Esophagus squamous epithelium (tissue), 5 donors: ENCODE results near the gene PGC. TPM values are rescaled to one million over a fixed set of nuclear protein-coding genes. Genes with fewer than 3 reads are reported as not detected.

Source experiments
- DNase-seq: peaks from one replicate; lab custom pipeline; 2025; lab: John Stamatoyannopoulos, UW
- H3K27ac ChIP-seq, 4 donors: fragments of 200-600 bp; sonication (generic); one replicate each; pipeline ENCODE4 v1.5.1; 2016 to 2019; ENCODE audit warnings: mild to moderate bottlenecking in 1 of 4
- H3K27me3 ChIP-seq, 4 donors: fragments of 200-600 bp; sonication (generic); 1 replicate in 3 of 4; 2 replicates in 1 of 4; pipeline versions ENCODE4 v1.5.1 to v1.6.0; 2017 to 2021; ENCODE audit warnings: antibody characterized with exemption in 1 of 4
- H3K36me3 ChIP-seq, 3 donors: fragments of 200-600 bp; sonication (generic); one replicate each; pipeline ENCODE4 v1.5.1; 2016 to 2019
- H3K4me1 ChIP-seq, 3 donors: fragments of 200-600 bp; sonication (generic); one replicate each; pipeline ENCODE4 v1.5.1; 2017 to 2019
- H3K4me3 ChIP-seq, 4 donors: fragments of 200-600 bp; sonication (generic); 1 replicate in 3 of 4; 2 replicates in 1 of 4; pipeline ENCODE4 v1.5.1; 2016 to 2019; ENCODE audit warnings: mild to moderate bottlenecking in 2 of 4, moderate library complexity in 1 of 4
- H3K9me3 ChIP-seq, 3 donors: fragments of 200-600 bp; sonication (generic); one replicate each; pipeline ENCODE4 v1.5.1; 2016 to 2019
- CTCF ChIP-seq, 6 experiments: fragments of 450-650 bp in 4 of 6; fragments of 200-600 bp in 2 of 6; sonication (generic) in 2 of 6; IDR thresholded peaks; one replicate each; pipeline ENCODE4 v1.5.1; 2016 to 2019; ENCODE audit warnings: antibody characterized with exemption in 6 of 6, mild to moderate bottlenecking in 4 of 6, moderate library complexity in 4 of 6
- POLR2A ChIP-seq, 4 donors: fragments of 450-650 bp; IDR thresholded peaks; one replicate each; pipeline ENCODE4 v1.6.1; 2017; ENCODE audit warnings: antibody characterized with exemption in 4 of 4, mild to moderate bottlenecking in 4 of 4, moderate library complexity in 3 of 4
- WGBS, 2 donors: methylation state at CpG; one replicate each; pipeline ENCODE4 v1.1.5; 2018; 5-methylcytosine and 5-hydroxymethylcytosine counted together
- intact Hi-C: fragments of 100-400 bp; cut with DNase I; formaldehyde crosslinking; loops from one replicate; pipeline ENCODE4 v1.15.0; 2022
- total RNA-seq, 4 donors: library from RNA; depleted of rRNA; stranded (reverse); fragments of >200 nt; gene quantifications; one replicate each; pipeline ENCODE4 v1.1.0, GENCODE V29; 2016
- donor health status: DM: yes; HTN: yes; CAD: no.

Gene PGC
- total RNA-seq, 4 donors from 2014 or later: 0.95 TPM; not detected in 3

GRCh38 chr6:41724228-41724580, 23.0 kb downstream of the PGC start:
- DNase-seq: no peak
- WGBS, 2 donors: 69% methylated on average over 6 to 7 of the region's 7 CpGs
- intact Hi-C loops: no loop called here
- Histone ChIP-seq H3K9me3 (no peaks in the 10 kb centered on the region), H3K4me3 (no peak overlapping the region), H3K4me1 (peaks cover 22 to 81% (median 33%) of the 10 kb centered on the region in 3 donors), H3K36me3 (peaks cover 0 to 8% (median 0%) of the 10 kb centered on the region in 3 donors), H3K27ac (peak overlapping the region in 3 of 4 donors; percentile 74 to 82 (median 78)), H3K27me3 (no peaks in the 10 kb centered on the region)
- TF ChIP-seq CTCF (IDR thresholded peaks at IDR 0.05): no peak
- no peak for TF ChIP-seq POLR2A (IDR thresholded peaks at IDR 0.05)

GRCh38 chr6:41723530-41724227, 23.5 kb downstream of the PGC start:
- H3K9me3 ChIP-seq: no peaks in the 10 kb centered on the region
- H3K27ac ChIP-seq: peak overlapping the region; percentile 63 to 82 (median 76)
- TF ChIP-seq POLR2A (IDR thresholded peaks at IDR 0.05): peak in 1 of 4 donors; percentile 51
- TF ChIP-seq CTCF (IDR thresholded peaks at IDR 0.05): peak in 1 of 6 experiments; percentile 35
- peak overlapping the region in 1 of 4 donors; percentile 38 for H3K4me3 ChIP-seq
- peaks cover 0 to 8% (median 0%) of the 10 kb centered on the region in 3 donors for H3K36me3 ChIP-seq
- intact Hi-C loops: no loop called here
- H3K27me3 ChIP-seq: no peaks in the 10 kb centered on the region
- DNase-seq: peak; percentile 61
- 33 to 61% methylated on average over 3 of the region's 21 CpGs for WGBS, 2 donors
- peaks cover 22 to 81% (median 38%) of the 10 kb centered on the region in 3 donors for H3K4me1 ChIP-seq

- DNase-seq: no peak
- WGBS, 2 donors: 51 to 53% methylated on average over 3 to 4 of the region's 8 CpGs
- peaks cover 28 to 81% (median 40%) of the 10 kb centered on the region in 3 donors for H3K4me1 ChIP-seq
- H3K9me3 ChIP-seq: no peaks in the 10 kb centered on the region
- H3K27me3 ChIP-seq: no peaks in the 10 kb centered on the region
- H3K27ac ChIP-seq: peak overlapping the region; percentile 63 to 82 (median 76)
- peak overlapping the region in 1 of 4 donors; percentile 38 for H3K4me3 ChIP-seq
- intact Hi-C loops: no loop called here
- H3K36me3 ChIP-seq: peaks cover 0 to 7% (median 0%) of the 10 kb centered on the region in 3 donors
- no peak for TF ChIP-seq CTCF (IDR thresholded peaks at IDR 0.05)
- no peak for TF ChIP-seq POLR2A (IDR thresholded peaks at IDR 0.05)
These were observed 24.1 kb downstream of the PGC start for GRCh38 chr6:41722969-41723529.

GRCh38 chr6:41721414-41721813, 25.8 kb downstream of the PGC start:
- intact Hi-C loops: no loop called here
- Histone ChIP-seq H3K4me3 (no peak overlapping the region), H3K4me1 (peaks cover 35 to 89% (median 44%) of the 10 kb centered on the region in 3 donors), H3K36me3 (no peaks in the 10 kb centered on the region), H3K9me3 (no peaks in the 10 kb centered on the region), H3K27me3 (no peaks in the 10 kb centered on the region), H3K27ac (no peak overlapping the region)
- WGBS, 2 donors: 93 to 94% methylated on average over 3 of the region's 3 CpGs
- TF ChIP-seq POLR2A (IDR thresholded peaks at IDR 0.05): no peak
- no peak for TF ChIP-seq CTCF (IDR thresholded peaks at IDR 0.05)
- DNase-seq: no peak

GRCh38 chr6:41720783-41721182, 26.4 kb downstream of the PGC start:
- no peaks in the 10 kb centered on the region for H3K27me3 ChIP-seq
- no peaks in the 10 kb centered on the region for H3K9me3 ChIP-seq
- TF ChIP-seq CTCF (IDR thresholded peaks at IDR 0.05) (no peak), POLR2A (IDR thresholded peaks at IDR 0.05) (no peak)
- H3K4me3 ChIP-seq: no peak overlapping the region
- 77 to 95% methylated on average over 2 of the region's 2 CpGs for WGBS, 2 donors
- H3K27ac ChIP-seq: no peak overlapping the region
- no peaks in the 10 kb centered on the region for H3K36me3 ChIP-seq
- intact Hi-C loops: no loop called here
- DNase-seq: no peak
- H3K4me1 ChIP-seq: peaks cover 35 to 95% (median 45%) of the 10 kb centered on the region in 3 donors
